GM21619 (cell line): ENCODE results near the gene DCPS.
"Not testable (repeated sequence)": the region's sequence is repeated elsewhere in the genome, so short reads cannot be mapped to it uniquely, and the experiment has no call there.

Experiments used
- ATAC-seq: cut with Tn5 transposase; IDR thresholded peaks from one replicate; pipeline ENCODE4 v1.9.1; 2021; ENCODE audit not compliant: unreplicated experiment

Gene DCPS

GRCh38 chr11:126381960-126382359, 78.1 kb downstream of the DCPS start:
- ATAC-seq, result not testable (repeated sequence)

- ATAC-seq, result not testable (repeated sequence)
Measured at GRCh38 chr11:126382641-126383040, 78.8 kb downstream of the DCPS start.

- no peak for ATAC-seq
Measured at GRCh38 chr11:126383339-126384335, 79.8 kb downstream of the DCPS start.

GRCh38 chr11:126384449-126385070, 80.7 kb downstream of the DCPS start:
- no peak for ATAC-seq

- no peak for ATAC-seq
Measured at GRCh38 chr11:126385991-126386728, 82.3 kb downstream of the DCPS start.

GRCh38 chr11:126386729-126387071, 82.8 kb downstream of the DCPS start:
- not testable (repeated sequence) for ATAC-seq

- ATAC-seq, result no peak
Measured at GRCh38 chr11:126387857-126388256, 84.0 kb downstream of the DCPS start.

GRCh38 chr11:126390272-126390867, 86.5 kb downstream of the DCPS start:
- no peak for ATAC-seq

- no peak for ATAC-seq
Measured at GRCh38 chr11:126391286-126391954, 87.6 kb downstream of the DCPS start.

- ATAC-seq, result peak; percentile 89
Measured at GRCh38 chr11:126391970-126392632, 88.2 kb downstream of the DCPS start.

- peak; percentile 31 for ATAC-seq
Measured at GRCh38 chr11:126392633-126393013, 88.8 kb downstream of the DCPS start.

GRCh38 chr11:126393143-126393542, 89.3 kb downstream of the DCPS start:
- ATAC-seq, result no peak

- ATAC-seq, result no peak
Measured at GRCh38 chr11:126394036-126394435, 90.2 kb downstream of the DCPS start.

GRCh38 chr11:126394634-126395072, 90.8 kb downstream of the DCPS start:
- ATAC-seq, result not testable (repeated sequence)
